HepG2 (cell line): Measurements from ENCODE around the gene MRPL10. TPM values are rescaled to one million over a fixed set of nuclear protein-coding genes. Genes with fewer than 3 reads are reported as not detected.

Experiments
- ESRRA ChIP-seq: sonication (generic); formaldehyde crosslinking; IDR thresholded peaks from 2 replicates; pipeline ENCODE4 v1.5.1; 2020; ENCODE audit warnings: mild to moderate bottlenecking, low read depth, missing genetic modification reagents
- NR1H2 ChIP-seq: sonication (generic); formaldehyde crosslinking; IDR thresholded peaks from 2 replicates; pipeline ENCODE4 v1.8.1; 2022; ENCODE audit warnings: low read depth, missing genetic modification reagents, borderline replicate concordance
- ZNF501 ChIP-seq: sonication (generic); formaldehyde crosslinking; IDR thresholded peaks from 2 replicates; pipeline ENCODE4 v1.5.1; 2020; ENCODE audit warnings: mild to moderate bottlenecking, moderate library complexity, missing genetic modification reagents
- ZNF547 ChIP-seq: sonication (generic); formaldehyde crosslinking; IDR thresholded peaks from 2 replicates; pipeline ENCODE4 v1.5.1; 2020; ENCODE audit warnings: mild to moderate bottlenecking, missing genetic modification reagents
- ZNF564 ChIP-seq: sonication (generic); formaldehyde crosslinking; IDR thresholded peaks from 2 replicates; pipeline ENCODE4 v1.8.1; 2023; ENCODE audit warnings: mild to moderate bottlenecking, missing genetic modification reagents
- ZNF576 ChIP-seq: sonication (generic); formaldehyde crosslinking; IDR thresholded peaks from 2 replicates; pipeline ENCODE4 v1.4.0; 2020; ENCODE audit warnings: mild to moderate bottlenecking, missing genetic modification reagents
- polyA plus RNA-seq, 8 experiments: library from polyadenylated mRNA; depleted of rRNA in 3 of 8; stranded (reverse) in 7 of 8; unstranded in 1 of 8; fragments of >200 nt; fragmentation: Illumina TruSeq in 4 of 8; extraction: Trizol in 4 of 8; gene quantifications; 2 replicates each; pipeline versions ENCODE4 v1.2.1 to v1.2.3, GENCODE V29; 2011 to 2016; ENCODE audit warnings: low read depth in 4 of 8, missing spikeins in 1 of 8, mixed read lengths in 1 of 8; ENCODE audit not compliant: insufficient read depth in 1 of 8
- total RNA-seq, 5 experiments: library from RNA; depleted of rRNA; stranded (reverse); fragments of >200 nt; fragmentation: Illumina TruSeq; extraction: Trizol; gene quantifications; 2 replicates each; pipeline ENCODE4 v1.2.3, GENCODE V29; 2016; ENCODE audit warnings: low read depth in 1 of 5
- TF ChIP-seq, protein P1 (sequence below): sonication (generic); formaldehyde crosslinking; IDR thresholded peaks from 2 replicates; pipeline ENCODE4 v1.4.0; 2020; ENCODE audit warnings: missing genetic modification reagents, borderline replicate concordance
- TF ChIP-seq, protein P2 (sequence below): sonication (generic); formaldehyde crosslinking; IDR thresholded peaks from 2 replicates; pipeline ENCODE4 v1.4.0; 2020; ENCODE audit warnings: missing genetic modification reagents
- TF ChIP-seq, protein P3 (sequence below), 2 experiments: IDR thresholded peaks; 2 replicates each; pipeline ENCODE4 v1.6.1; 2011 to 2012; ENCODE audit warnings: low read length in 2 of 2, borderline replicate concordance in 1 of 2, low read depth in 1 of 2, mild to moderate bottlenecking in 1 of 2, moderate library complexity in 1 of 2
- TF ChIP-seq, protein P4 (sequence below): sonication (generic); formaldehyde crosslinking; IDR thresholded peaks from 2 replicates; pipeline ENCODE4 v1.4.0; 2020; ENCODE audit warnings: mild to moderate bottlenecking, missing genetic modification reagents, borderline replicate concordance

The MRPL10 gene
- total and polyA plus RNA-seq, 2 of the 13 experiments (the other 11 are each of a cell fraction or from before 2014, with no cell fraction given), result 56.7 to 149 TPM

GRCh38 chr17:47789611-47790561 lies 41.5 kb downstream of the MRPL10 start (continued):
- TF ChIP-seq ZNF501 (0 out of 2 replicates have a peak, but pooled peaks have one; percentile 43), ZNF576 (0 out of 2 replicates have a peak, but pooled peaks have one; percentile 26), ESRRA (CRISPR knock-in tag) (no peak), NR1H2 (CRISPR knock-in tag) (no peak), ZNF564 (CRISPR knock-in tag) (no peak), ZNF547 (CRISPR knock-in tag) (peak; percentile 65; the same call in 1 of the 2 replicates)
- TF ChIP-seq, protein P1, sequence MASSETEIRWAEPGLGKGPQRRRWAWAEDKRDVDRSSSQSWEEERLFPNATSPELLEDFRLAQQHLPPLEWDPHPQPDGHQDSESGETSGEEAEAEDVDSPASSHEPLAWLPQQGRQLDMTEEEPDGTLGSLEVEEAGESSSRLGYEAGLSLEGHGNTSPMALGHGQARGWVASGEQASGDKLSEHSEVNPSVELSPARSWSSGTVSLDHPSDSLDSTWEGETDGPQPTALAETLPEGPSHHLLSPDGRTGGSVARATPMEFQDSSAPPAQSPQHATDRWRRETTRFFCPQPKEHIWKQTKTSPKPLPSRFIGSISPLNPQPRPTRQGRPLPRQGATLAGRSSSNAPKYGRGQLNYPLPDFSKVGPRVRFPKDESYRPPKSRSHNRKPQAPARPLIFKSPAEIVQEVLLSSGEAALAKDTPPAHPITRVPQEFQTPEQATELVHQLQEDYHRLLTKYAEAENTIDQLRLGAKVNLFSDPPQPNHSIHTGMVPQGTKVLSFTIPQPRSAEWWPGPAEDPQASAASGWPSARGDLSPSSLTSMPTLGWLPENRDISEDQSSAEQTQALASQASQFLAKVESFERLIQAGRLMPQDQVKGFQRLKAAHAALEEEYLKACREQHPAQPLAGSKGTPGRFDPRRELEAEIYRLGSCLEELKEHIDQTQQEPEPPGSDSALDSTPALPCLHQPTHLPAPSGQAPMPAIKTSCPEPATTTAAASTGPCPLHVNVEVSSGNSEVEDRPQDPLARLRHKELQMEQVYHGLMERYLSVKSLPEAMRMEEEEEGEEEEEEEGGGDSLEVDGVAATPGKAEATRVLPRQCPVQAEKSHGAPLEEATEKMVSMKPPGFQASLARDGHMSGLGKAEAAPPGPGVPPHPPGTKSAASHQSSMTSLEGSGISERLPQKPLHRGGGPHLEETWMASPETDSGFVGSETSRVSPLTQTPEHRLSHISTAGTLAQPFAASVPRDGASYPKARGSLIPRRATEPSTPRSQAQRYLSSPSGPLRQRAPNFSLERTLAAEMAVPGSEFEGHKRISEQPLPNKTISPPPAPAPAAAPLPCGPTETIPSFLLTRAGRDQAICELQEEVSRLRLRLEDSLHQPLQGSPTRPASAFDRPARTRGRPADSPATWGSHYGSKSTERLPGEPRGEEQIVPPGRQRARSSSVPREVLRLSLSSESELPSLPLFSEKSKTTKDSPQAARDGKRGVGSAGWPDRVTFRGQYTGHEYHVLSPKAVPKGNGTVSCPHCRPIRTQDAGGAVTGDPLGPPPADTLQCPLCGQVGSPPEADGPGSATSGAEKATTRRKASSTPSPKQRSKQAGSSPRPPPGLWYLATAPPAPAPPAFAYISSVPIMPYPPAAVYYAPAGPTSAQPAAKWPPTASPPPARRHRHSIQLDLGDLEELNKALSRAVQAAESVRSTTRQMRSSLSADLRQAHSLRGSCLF, result no peak
- TF ChIP-seq, protein P2, sequence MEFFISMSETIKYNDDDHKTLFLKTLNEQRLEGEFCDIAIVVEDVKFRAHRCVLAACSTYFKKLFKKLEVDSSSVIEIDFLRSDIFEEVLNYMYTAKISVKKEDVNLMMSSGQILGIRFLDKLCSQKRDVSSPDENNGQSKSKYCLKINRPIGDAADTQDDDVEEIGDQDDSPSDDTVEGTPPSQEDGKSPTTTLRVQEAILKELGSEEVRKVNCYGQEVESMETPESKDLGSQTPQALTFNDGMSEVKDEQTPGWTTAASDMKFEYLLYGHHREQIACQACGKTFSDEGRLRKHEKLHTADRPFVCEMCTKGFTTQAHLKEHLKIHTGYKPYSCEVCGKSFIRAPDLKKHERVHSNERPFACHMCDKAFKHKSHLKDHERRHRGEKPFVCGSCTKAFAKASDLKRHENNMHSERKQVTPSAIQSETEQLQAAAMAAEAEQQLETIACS (CRISPR knock-in tag), result no peak
- TF ChIP-seq, protein P3, sequence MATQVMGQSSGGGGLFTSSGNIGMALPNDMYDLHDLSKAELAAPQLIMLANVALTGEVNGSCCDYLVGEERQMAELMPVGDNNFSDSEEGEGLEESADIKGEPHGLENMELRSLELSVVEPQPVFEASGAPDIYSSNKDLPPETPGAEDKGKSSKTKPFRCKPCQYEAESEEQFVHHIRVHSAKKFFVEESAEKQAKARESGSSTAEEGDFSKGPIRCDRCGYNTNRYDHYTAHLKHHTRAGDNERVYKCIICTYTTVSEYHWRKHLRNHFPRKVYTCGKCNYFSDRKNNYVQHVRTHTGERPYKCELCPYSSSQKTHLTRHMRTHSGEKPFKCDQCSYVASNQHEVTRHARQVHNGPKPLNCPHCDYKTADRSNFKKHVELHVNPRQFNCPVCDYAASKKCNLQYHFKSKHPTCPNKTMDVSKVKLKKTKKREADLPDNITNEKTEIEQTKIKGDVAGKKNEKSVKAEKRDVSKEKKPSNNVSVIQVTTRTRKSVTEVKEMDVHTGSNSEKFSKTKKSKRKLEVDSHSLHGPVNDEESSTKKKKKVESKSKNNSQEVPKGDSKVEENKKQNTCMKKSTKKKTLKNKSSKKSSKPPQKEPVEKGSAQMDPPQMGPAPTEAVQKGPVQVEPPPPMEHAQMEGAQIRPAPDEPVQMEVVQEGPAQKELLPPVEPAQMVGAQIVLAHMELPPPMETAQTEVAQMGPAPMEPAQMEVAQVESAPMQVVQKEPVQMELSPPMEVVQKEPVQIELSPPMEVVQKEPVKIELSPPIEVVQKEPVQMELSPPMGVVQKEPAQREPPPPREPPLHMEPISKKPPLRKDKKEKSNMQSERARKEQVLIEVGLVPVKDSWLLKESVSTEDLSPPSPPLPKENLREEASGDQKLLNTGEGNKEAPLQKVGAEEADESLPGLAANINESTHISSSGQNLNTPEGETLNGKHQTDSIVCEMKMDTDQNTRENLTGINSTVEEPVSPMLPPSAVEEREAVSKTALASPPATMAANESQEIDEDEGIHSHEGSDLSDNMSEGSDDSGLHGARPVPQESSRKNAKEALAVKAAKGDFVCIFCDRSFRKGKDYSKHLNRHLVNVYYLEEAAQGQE (IDR thresholded peaks at IDR 0.05; ENCODE audit: borderline replicate concordance in 1 of 2, low read depth in 1 of 2, low read length in 2 of 2), result peak in 1 of 2 experiments; percentile 14; a peak in 1 of 4 replicates
- TF ChIP-seq, protein P4, sequence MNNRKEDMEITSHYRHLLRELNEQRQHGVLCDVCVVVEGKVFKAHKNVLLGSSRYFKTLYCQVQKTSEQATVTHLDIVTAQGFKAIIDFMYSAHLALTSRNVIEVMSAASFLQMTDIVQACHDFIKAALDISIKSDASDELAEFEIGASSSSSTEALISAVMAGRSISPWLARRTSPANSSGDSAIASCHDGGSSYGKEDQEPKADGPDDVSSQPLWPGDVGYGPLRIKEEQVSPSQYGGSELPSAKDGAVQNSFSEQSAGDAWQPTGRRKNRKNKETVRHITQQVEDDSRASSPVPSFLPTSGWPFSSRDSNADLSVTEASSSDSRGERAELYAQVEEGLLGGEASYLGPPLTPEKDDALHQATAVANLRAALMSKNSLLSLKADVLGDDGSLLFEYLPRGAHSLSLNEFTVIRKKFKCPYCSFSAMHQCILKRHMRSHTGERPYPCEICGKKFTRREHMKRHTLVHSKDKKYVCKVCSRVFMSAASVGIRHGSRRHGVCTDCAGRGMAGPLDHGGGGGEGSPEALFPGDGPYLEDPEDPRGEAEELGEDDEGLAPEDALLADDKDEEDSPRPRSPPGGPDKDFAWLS (CRISPR knock-in tag), result no peak
